Fibroblast of pulmonary artery (primary cell): Measurements from ENCODE around the gene DOCK4.

ENCODE experiments used
- DNase-seq: peaks from one replicate; pipeline ENCODE4 v3.0.0-alpha.2; 2010; ENCODE audit warnings: low read depth
- H3K4me3 ChIP-seq: replicated peaks from 2 replicates; pipeline ENCODE4 v1.5.1; 2011; ENCODE audit warnings: low read depth, mild to moderate bottlenecking, control low read depth, low read length, moderate library complexity
- TF ChIP-seq, protein P1 (sequence below): IDR thresholded peaks from 2 replicates; pipeline ENCODE4 v1.5.1; 2011; ENCODE audit warnings: mild to moderate bottlenecking, control low read depth, low read length, inconsistent platforms; ENCODE audit errors: missing control alignments

The DOCK4 gene

DNA sequence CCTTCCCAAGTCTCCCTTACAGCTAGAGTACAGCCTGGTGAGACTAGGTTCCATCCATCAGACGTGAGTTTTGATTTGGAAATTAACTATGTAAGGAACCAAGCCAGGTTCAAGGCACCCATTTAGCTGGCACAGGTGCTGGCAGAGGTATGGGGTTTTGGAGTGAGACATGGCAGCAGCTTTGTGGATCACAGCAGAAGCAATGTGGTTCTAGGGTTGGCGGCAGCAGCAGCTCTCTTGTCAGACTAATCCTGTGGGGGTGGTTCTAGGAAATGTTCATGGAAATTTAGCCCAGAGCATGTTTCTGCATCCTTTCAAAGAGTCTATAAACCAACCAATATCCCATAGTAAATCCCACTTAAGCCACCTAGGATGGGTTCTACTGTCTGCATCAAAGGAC, 142.2 kb downstream of the DOCK4 start:
- no peak overlapping the region for H3K4me3 ChIP-seq
- TF ChIP-seq, protein P1, sequence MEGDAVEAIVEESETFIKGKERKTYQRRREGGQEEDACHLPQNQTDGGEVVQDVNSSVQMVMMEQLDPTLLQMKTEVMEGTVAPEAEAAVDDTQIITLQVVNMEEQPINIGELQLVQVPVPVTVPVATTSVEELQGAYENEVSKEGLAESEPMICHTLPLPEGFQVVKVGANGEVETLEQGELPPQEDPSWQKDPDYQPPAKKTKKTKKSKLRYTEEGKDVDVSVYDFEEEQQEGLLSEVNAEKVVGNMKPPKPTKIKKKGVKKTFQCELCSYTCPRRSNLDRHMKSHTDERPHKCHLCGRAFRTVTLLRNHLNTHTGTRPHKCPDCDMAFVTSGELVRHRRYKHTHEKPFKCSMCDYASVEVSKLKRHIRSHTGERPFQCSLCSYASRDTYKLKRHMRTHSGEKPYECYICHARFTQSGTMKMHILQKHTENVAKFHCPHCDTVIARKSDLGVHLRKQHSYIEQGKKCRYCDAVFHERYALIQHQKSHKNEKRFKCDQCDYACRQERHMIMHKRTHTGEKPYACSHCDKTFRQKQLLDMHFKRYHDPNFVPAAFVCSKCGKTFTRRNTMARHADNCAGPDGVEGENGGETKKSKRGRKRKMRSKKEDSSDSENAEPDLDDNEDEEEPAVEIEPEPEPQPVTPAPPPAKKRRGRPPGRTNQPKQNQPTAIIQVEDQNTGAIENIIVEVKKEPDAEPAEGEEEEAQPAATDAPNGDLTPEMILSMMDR: no peak

DNA sequence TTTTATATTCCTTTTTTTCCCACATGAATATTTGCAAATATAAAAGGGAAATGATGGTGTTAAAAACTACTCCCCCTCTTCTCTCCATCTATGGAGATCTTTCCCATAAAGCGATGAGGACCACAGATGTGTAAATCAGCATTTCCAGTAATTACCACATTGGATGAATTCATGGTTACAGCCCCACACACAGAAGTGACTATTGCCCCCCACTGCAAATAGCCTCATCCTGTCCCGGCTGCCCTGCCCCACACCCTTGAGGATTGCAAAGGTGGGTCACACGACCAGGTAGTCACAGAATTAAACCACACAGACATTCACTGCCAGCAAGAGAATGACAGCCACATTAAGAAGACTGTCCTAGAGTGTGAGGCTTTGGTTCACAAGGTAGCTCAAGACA, 145.1 kb downstream of the DOCK4 start:
- no peak overlapping the region for H3K4me3 ChIP-seq
- no peak for DNase-seq
- TF ChIP-seq, protein P1: no peak

More for the DNA sequence above, 142.2 kb downstream of the DOCK4 start:
- DNase-seq: no peak

DNA sequence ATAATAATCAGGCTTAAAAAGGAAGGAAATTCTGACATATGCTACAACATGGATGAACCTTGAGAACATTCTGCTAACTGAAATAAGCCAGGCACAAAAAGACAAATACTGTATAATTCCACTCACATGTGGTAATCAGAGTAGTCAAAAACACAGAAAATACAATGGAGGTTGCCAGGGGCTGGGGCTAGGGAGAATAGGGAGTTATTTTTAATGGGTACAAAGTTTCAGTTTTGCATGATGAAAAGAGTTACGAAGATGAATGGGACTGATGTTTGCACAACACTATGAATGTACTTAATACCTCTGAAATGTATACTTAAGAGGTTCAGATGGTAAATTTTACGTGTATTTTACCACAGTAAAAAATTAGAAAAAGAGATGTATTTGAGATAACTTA, 145.6 kb downstream of the DOCK4 start:
- DNase-seq: no peak
- no peak overlapping the region for H3K4me3 ChIP-seq
- TF ChIP-seq, protein P1: no peak

DNA sequence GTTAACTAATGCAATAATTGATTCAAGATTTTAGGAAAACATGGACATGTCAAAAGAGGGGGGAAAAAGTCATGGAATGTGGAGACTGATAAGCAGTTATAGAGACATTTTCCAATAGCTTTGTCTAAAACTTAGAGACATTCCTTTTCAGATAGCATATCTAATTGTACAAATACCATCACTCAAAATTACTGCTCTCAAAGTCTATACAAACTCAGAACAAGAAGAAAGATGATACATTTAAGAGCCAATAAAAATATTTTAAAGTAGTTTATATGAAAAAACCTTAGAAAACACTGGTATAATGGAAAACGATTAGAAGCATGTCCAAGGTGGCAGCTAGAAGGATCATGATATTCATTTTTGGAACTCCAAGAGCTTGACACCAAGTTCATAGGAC, 146.5 kb downstream of the DOCK4 start:
- no peak for DNase-seq
- H3K4me3 ChIP-seq: no peak overlapping the region
- TF ChIP-seq, protein P1: no peak

DNA sequence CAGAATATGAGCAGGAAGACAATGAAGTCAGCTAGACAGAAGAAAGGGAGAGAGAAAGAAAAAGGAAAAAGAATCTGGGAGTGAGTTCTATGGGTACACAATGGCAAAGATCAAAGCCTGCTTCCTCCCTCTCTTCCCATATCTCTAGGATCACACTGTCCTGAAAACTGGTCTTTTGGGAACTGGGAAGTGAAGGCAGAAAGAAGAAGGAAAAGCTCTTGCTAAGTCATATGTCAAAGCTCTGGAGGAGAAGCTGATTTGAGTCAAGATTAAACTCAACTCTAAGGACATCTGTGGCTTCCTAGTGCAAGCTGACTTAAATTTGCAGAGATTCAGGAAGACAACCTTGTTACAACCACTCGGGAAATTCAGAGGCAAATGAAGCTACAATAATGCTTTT, 147.5 kb downstream of the DOCK4 start:
- H3K4me3 ChIP-seq: no peak overlapping the region
- TF ChIP-seq, protein P1: no peak
- no peak for DNase-seq

DNA sequence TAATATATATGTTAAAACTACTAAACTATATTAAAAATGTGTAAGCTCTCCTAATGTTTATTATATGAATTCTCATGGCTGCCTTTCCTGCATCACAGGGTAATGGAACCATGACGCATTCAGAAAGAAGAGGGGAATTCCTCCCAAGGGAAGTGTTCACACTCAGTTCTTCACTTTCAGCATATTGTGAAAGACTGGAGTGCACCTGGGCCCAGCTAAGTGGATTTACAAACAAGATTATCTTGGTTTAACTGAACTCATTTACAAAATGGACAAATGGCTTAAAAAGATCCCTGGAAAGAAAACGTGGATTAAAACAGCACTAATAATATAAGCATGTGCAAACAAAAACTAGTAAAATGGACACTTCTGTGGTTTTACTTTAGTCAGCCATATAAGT, 149.8 kb downstream of the DOCK4 start:
- TF ChIP-seq, protein P1: no peak
- H3K4me3 ChIP-seq: no peak overlapping the region
- peak; percentile 62 for DNase-seq

DNA sequence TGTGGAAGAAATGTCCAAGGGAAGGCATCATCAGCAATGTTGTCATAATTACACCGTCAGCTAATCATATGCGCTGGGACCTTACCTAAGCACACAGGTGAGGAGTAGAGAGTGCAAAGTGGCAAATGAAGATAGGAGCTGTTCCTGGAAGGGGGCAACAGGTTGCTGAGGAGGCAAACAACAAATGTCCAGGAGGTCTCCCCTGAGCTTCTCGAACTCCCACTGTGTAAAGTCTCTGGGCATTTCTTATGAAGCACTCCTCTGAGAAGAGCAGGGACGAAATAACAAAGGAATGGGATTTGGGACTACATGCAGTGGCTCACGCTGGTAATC, 152.5 kb downstream of the DOCK4 start:
- DNase-seq: no peak
- TF ChIP-seq, protein P1: no peak
- no peak overlapping the region for H3K4me3 ChIP-seq
